HEK293 (cell line): Measurements from ENCODE around the gene DGKH.

ENCODE experiments used
- CTCF ChIA-PET: fragments of 350-600 bp; formaldehyde crosslinking; extraction: SDS; loops from one replicate; lab custom pipeline; 2021; ENCODE audit warnings: antibody characterized with exemption; lab: Yijun Ruan, JAX
- POLR2A ChIA-PET: fragments of 300-600 bp; formaldehyde crosslinking; extraction: SDS; loops from one replicate; lab custom pipeline; 2020; ENCODE audit warnings: antibody characterized with exemption, inconsistent platforms; lab: Yijun Ruan, JAX
- H3K27ac ChIP-seq: fragments of 200-500 bp; sonication (Bioruptor generic); 2 replicates; pipeline ENCODE4 v1.5.1; 2014; ENCODE audit warnings: low read depth, low read length, control low read depth, inconsistent platforms; ENCODE audit errors: extremely low read depth
- H3K36me3 ChIP-seq, 2 experiments: fragments of 200-500 bp in 1 of 2; sonication (Bioruptor generic) in 1 of 2; 1 replicate in 1 of 2; 2 replicates in 1 of 2; pipeline ENCODE4 v1.5.1; 2014 to 2017; ENCODE audit warnings: inconsistent platforms in 2 of 2, low read length in 2 of 2; ENCODE audit not compliant: control insufficient read depth in 2 of 2, insufficient read depth in 1 of 2
- H3K4me1 ChIP-seq: fragments of 200-500 bp; sonication (Bioruptor generic); 2 replicates; pipeline ENCODE4 v1.5.1; 2014; ENCODE audit warnings: mild to moderate bottlenecking, low read length, inconsistent platforms; ENCODE audit not compliant: control insufficient read depth, insufficient read depth
- H3K4me3 ChIP-seq: 2 replicates; pipeline ENCODE4 v1.5.1; 2011; ENCODE audit warnings: low read depth, mild to moderate bottlenecking, control low read depth, low read length, moderate library complexity
- H3K9me3 ChIP-seq: fragments of 200-500 bp; sonication (Bioruptor generic); 2 replicates; pipeline ENCODE4 v1.5.1; 2014; ENCODE audit warnings: low read depth, low read length, inconsistent platforms; ENCODE audit not compliant: control insufficient read depth, insufficient read depth
- ELK4 ChIP-seq: IDR thresholded peaks from 2 replicates; pipeline ENCODE4 v1.6.1; 2011; ENCODE audit warnings: mild to moderate bottlenecking, low read depth, low read length, borderline replicate concordance
- GLIS1 ChIP-seq: fragments of 450-650 bp; formaldehyde crosslinking; IDR thresholded peaks from 2 replicates; pipeline ENCODE4 v1.5.1; 2016; ENCODE audit warnings: missing biosample characterization, missing genetic modification characterization
- GLIS2 ChIP-seq: fragments of 450-650 bp; formaldehyde crosslinking; IDR thresholded peaks from 2 replicates; pipeline ENCODE4 v1.5.1; 2016; ENCODE audit warnings: missing biosample characterization, missing genetic modification characterization
- INSM2 ChIP-seq: fragments of 450-650 bp; formaldehyde crosslinking; IDR thresholded peaks from 2 replicates; pipeline ENCODE4 v1.5.1; 2016; ENCODE audit warnings: missing biosample characterization, missing genetic modification characterization
- KLF17 ChIP-seq: fragments of 450-650 bp; formaldehyde crosslinking; IDR thresholded peaks from 2 replicates; pipeline ENCODE4 v1.5.1; 2016; ENCODE audit warnings: missing biosample characterization, missing genetic modification characterization
- MYNN ChIP-seq: fragments of 450-650 bp; formaldehyde crosslinking; IDR thresholded peaks from 2 replicates; pipeline ENCODE4 v1.5.1; 2016; ENCODE audit warnings: missing biosample characterization, missing genetic modification characterization, borderline replicate concordance
- SALL2 ChIP-seq: fragments of 450-650 bp; formaldehyde crosslinking; IDR thresholded peaks from 2 replicates; pipeline ENCODE4 v1.5.0; 2017; ENCODE audit warnings: missing biosample characterization, mild to moderate bottlenecking, missing genetic modification characterization, borderline replicate concordance
- WT1 ChIP-seq: fragments of 450-650 bp; formaldehyde crosslinking; IDR thresholded peaks from 2 replicates; pipeline ENCODE4 v1.5.1; 2016; ENCODE audit warnings: missing biosample characterization, missing genetic modification characterization
- YY1 ChIP-seq: fragments of 450-650 bp; formaldehyde crosslinking; IDR thresholded peaks from 2 replicates; pipeline ENCODE4 v1.5.1; 2018; ENCODE audit warnings: missing biosample characterization, missing genetic modification characterization
- ZBTB20 ChIP-seq: fragments of 450-650 bp; formaldehyde crosslinking; IDR thresholded peaks from 2 replicates; pipeline ENCODE4 v1.5.1; 2016; ENCODE audit warnings: missing biosample characterization, missing genetic modification characterization
- ZBTB21 ChIP-seq: fragments of 450-650 bp; formaldehyde crosslinking; IDR thresholded peaks from 2 replicates; pipeline ENCODE4 v1.5.1; 2017; ENCODE audit warnings: missing biosample characterization, missing genetic modification characterization
- ZBTB48 ChIP-seq: fragments of 450-650 bp; formaldehyde crosslinking; IDR thresholded peaks from 2 replicates; pipeline ENCODE4 v1.5.1; 2016; ENCODE audit warnings: missing biosample characterization, missing genetic modification characterization
- ZFHX2 ChIP-seq: fragments of 450-650 bp; formaldehyde crosslinking; conservative IDR thresholded peaks from 2 replicates; pipeline ENCODE4 v1.5.1; 2016; ENCODE audit warnings: missing biosample characterization, missing genetic modification characterization
- ZIC2 ChIP-seq: fragments of 450-650 bp; formaldehyde crosslinking; IDR thresholded peaks from 2 replicates; pipeline ENCODE4 v1.5.1; 2016; ENCODE audit warnings: missing biosample characterization, missing genetic modification characterization
- ZNF174 ChIP-seq: fragments of 450-650 bp; formaldehyde crosslinking; IDR thresholded peaks from 2 replicates; pipeline ENCODE4 v1.5.0; 2017; ENCODE audit warnings: missing biosample characterization, mild to moderate bottlenecking, missing genetic modification characterization
- ZNF335 ChIP-seq: fragments of 450-650 bp; formaldehyde crosslinking; conservative IDR thresholded peaks from 2 replicates; pipeline ENCODE4 v1.5.1; 2016; ENCODE audit warnings: missing biosample characterization, missing genetic modification characterization
- ZNF423 ChIP-seq: fragments of 450-650 bp; formaldehyde crosslinking; IDR thresholded peaks from 2 replicates; pipeline ENCODE4 v1.5.1; 2016; ENCODE audit warnings: missing biosample characterization, missing genetic modification characterization
- ZNF513 ChIP-seq: fragments of 450-650 bp; IDR thresholded peaks from 2 replicates; pipeline ENCODE4 v1.5.1; 2018; ENCODE audit warnings: missing biosample characterization, missing genetic modification characterization
- ZNF514 ChIP-seq: fragments of 450-650 bp; formaldehyde crosslinking; IDR thresholded peaks from 2 replicates; pipeline ENCODE4 v1.5.1; 2016; ENCODE audit warnings: missing biosample characterization, missing genetic modification characterization
- ZNF626 ChIP-seq: fragments of 450-650 bp; sonication (Bioruptor Pico); formaldehyde crosslinking; IDR thresholded peaks from 2 replicates; pipeline ENCODE4 v1.5.1; 2018; ENCODE audit warnings: missing biosample characterization, missing genetic modification characterization, inconsistent platforms
- ZNF670 ChIP-seq: fragments of 450-650 bp; formaldehyde crosslinking; IDR thresholded peaks from 2 replicates; pipeline ENCODE4 v1.5.1; 2016; ENCODE audit warnings: missing biosample characterization, missing genetic modification characterization, low read depth
- ZNF768 ChIP-seq: fragments of 450-650 bp; formaldehyde crosslinking; IDR thresholded peaks from 2 replicates; pipeline ENCODE4 v1.5.1; 2018; ENCODE audit warnings: missing biosample characterization, mild to moderate bottlenecking, missing genetic modification characterization
- ZNF776 ChIP-seq: fragments of 450-650 bp; formaldehyde crosslinking; IDR thresholded peaks from 2 replicates; pipeline ENCODE4 v1.5.0; 2017; ENCODE audit warnings: missing biosample characterization, missing genetic modification characterization, borderline replicate concordance
- ZSCAN30 ChIP-seq: fragments of 450-650 bp; IDR thresholded peaks from 2 replicates; pipeline ENCODE4 v1.5.1; 2018; ENCODE audit warnings: missing biosample characterization, mild to moderate bottlenecking, missing genetic modification characterization, moderate library complexity
- ZXDB ChIP-seq: fragments of 450-650 bp; formaldehyde crosslinking; IDR thresholded peaks from 2 replicates; pipeline ENCODE4 v1.5.1; 2016; ENCODE audit warnings: missing biosample characterization, missing genetic modification characterization
- TF ChIP-seq, protein P1 (sequence below): fragments of 450-650 bp; formaldehyde crosslinking; IDR thresholded peaks from 2 replicates; pipeline ENCODE4 v1.5.1; 2017; ENCODE audit warnings: missing biosample characterization, missing genetic modification characterization

The DGKH gene, protein sequence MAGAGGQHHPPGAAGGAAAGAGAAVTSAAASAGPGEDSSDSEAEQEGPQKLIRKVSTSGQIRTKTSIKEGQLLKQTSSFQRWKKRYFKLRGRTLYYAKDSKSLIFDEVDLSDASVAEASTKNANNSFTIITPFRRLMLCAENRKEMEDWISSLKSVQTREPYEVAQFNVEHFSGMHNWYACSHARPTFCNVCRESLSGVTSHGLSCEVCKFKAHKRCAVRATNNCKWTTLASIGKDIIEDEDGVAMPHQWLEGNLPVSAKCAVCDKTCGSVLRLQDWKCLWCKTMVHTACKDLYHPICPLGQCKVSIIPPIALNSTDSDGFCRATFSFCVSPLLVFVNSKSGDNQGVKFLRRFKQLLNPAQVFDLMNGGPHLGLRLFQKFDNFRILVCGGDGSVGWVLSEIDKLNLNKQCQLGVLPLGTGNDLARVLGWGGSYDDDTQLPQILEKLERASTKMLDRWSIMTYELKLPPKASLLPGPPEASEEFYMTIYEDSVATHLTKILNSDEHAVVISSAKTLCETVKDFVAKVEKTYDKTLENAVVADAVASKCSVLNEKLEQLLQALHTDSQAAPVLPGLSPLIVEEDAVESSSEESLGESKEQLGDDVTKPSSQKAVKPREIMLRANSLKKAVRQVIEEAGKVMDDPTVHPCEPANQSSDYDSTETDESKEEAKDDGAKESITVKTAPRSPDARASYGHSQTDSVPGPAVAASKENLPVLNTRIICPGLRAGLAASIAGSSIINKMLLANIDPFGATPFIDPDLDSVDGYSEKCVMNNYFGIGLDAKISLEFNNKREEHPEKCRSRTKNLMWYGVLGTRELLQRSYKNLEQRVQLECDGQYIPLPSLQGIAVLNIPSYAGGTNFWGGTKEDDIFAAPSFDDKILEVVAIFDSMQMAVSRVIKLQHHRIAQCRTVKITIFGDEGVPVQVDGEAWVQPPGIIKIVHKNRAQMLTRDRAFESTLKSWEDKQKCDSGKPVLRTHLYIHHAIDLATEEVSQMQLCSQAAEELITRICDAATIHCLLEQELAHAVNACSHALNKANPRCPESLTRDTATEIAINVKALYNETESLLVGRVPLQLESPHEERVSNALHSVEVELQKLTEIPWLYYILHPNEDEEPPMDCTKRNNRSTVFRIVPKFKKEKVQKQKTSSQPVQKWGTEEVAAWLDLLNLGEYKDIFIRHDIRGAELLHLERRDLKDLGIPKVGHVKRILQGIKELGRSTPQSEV

DNA sequence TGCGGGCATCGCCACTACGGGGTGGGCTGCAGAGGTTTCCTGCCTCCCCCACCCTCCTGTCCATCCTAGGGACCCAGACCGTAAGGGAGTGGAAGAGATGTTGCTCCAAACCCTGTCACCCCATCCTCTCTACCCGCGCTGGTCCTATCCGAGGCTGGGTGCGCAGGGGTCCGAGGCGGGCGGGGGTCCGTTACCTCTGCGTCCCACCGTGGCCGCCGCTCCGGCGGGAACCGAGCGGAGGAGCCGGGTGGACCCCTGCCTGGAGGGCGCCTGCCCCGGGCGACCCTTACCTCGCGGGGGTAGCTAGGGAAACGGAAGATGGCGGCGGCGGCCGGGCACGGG lies at the start of gene DGKH:
Gene DGKH, plus strand, starts transcription at position 307 of the 342 bp plus-strand sequence. CDS start 126 bp downstream, outside the sequence.
- Histone ChIP-seq H3K27ac (peak within 1 kb of the TSS; percentile 92), H3K36me3 (no peaks in the 10 kb centered on the region)
- TF ChIP-seq WT1 (tag by site-specific recombination): no peak
- 0 out of 2 replicates have a peak, but pooled peaks have one; percentile 49 for TF ChIP-seq ZNF423 (tag by site-specific recombination)
- no peak for TF ChIP-seq INSM2
- TF ChIP-seq ZNF513 (tag by site-specific recombination): no peak
- TF ChIP-seq ZNF174: no peak
- no peak for TF ChIP-seq SALL2 (tag by site-specific recombination)
- TF ChIP-seq, protein P1, sequence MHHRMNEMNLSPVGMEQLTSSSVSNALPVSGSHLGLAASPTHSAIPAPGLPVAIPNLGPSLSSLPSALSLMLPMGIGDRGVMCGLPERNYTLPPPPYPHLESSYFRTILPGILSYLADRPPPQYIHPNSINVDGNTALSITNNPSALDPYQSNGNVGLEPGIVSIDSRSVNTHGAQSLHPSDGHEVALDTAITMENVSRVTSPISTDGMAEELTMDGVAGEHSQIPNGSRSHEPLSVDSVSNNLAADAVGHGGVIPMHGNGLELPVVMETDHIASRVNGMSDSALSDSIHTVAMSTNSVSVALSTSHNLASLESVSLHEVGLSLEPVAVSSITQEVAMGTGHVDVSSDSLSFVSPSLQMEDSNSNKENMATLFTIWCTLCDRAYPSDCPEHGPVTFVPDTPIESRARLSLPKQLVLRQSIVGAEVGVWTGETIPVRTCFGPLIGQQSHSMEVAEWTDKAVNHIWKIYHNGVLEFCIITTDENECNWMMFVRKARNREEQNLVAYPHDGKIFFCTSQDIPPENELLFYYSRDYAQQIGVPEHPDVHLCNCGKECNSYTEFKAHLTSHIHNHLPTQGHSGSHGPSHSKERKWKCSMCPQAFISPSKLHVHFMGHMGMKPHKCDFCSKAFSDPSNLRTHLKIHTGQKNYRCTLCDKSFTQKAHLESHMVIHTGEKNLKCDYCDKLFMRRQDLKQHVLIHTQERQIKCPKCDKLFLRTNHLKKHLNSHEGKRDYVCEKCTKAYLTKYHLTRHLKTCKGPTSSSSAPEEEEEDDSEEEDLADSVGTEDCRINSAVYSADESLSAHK (tag by site-specific recombination): 0 out of 2 replicates have a peak, but pooled peaks have one; percentile 2
- TF ChIP-seq ZSCAN30: no peak; the same call in 1 of the 2 replicates
- peak; percentile 86 for TF ChIP-seq GLIS2
- TF ChIP-seq KLF17: peak; percentile 48; the same call in 1 of the 2 replicates
- no peak for TF ChIP-seq ZFHX2 (tag by site-specific recombination)
- no peak for TF ChIP-seq ZNF514 (tag by site-specific recombination)
- TF ChIP-seq GLIS1 (tag by site-specific recombination): 0 out of 2 replicates have a peak, but pooled peaks have one; percentile 4
- TF ChIP-seq ZNF626: no peak
- peak; percentile 54; the same call in 1 of the 2 replicates for TF ChIP-seq ZNF335 (tag by site-specific recombination)
- TF ChIP-seq YY1 (tag by site-specific recombination): peak; percentile 71; the same call in 1 of the 2 replicates
- peak; percentile 81 for TF ChIP-seq ZBTB48 (tag by site-specific recombination)
- 0 out of 2 replicates have a peak, but pooled peaks have one; percentile 55 for TF ChIP-seq ZXDB (tag by site-specific recombination)
- TF ChIP-seq ELK4: no peak
- peak; percentile 37; the same call in 1 of the 2 replicates for TF ChIP-seq ZBTB20
- TF ChIP-seq ZNF776 (tag by site-specific recombination): no peak
- TF ChIP-seq MYNN: peak; percentile 14; the same call in 1 of the 2 replicates
- no peak for TF ChIP-seq ZNF768 (tag by site-specific recombination)
- no peak for TF ChIP-seq ZNF670
- TF ChIP-seq ZBTB21 (tag by site-specific recombination): 0 out of 2 replicates have a peak, but pooled peaks have one; percentile 17
- 0 out of 2 replicates have a peak, but pooled peaks have one; percentile 76 for TF ChIP-seq ZIC2 (tag by site-specific recombination)
- TF ChIP-seq, all 188 proteins: peak for 13
- H3K9me3 ChIP-seq: no peaks in the 10 kb centered on the region
- H3K4me1 ChIP-seq: peaks cover 9% of the 10 kb centered on the region
- peak within 1 kb of the TSS; percentile 81 for H3K4me3 ChIP-seq
- CTCF ChIA-PET: interaction anchor here (0.6 to 0.8 kb wide), 4 partner anchors 128 to 380 kb away, joined by 3 read pairs; no protein-coding TSS in a partner anchor
- POLR2A ChIA-PET: interaction anchor here (1.1 to 1.3 kb wide), 2 partner anchors 61 to 84 kb away, joined by 3 to 5 read pairs; no protein-coding TSS in a partner anchor
